ENCODE measurements around the gene YWHAE. TPM values are rescaled to one million over a fixed set of nuclear protein-coding genes. Genes with fewer than 3 reads are reported as not detected.
A peak's percentile ranks its signal among the peaks of the same experiment; 100 is the strongest.

YWHAE gene
- total and polyA plus RNA-seq, 2 experiments from 2014 or later = 287 to 599 TPM

- peaks cover 100% of the 10 kb centered on the region for H3K79me2 ChIP-seq (ENCODE audit: insufficient read depth)
- no peak overlapping the region for H3K27ac ChIP-seq
- peaks cover 30% of the 10 kb centered on the region for H3K4me1 ChIP-seq (ENCODE audit: insufficient read depth)
- H4K20me1 ChIP-seq (ENCODE audit: insufficient read depth) = peaks cover 79% of the 10 kb centered on the region
- 95 to 96% methylated on average over 2 of the region's 2 CpGs for WGBS, 2 experiments (ENCODE audit: low coverage in 1 of 2, low lambda C conversion rate in 2 of 2, missing lambda C conversion rate in 2 of 2)
- no peak overlapping the region for H2AFZ ChIP-seq
- H3K9ac ChIP-seq = no peak overlapping the region
- H3F3A ChIP-seq (ENCODE audit: insufficient read depth) = peaks cover 25% of the 10 kb centered on the region; the same call in 1 of the 2 replicates
- no peak overlapping the region for H3K4me3 ChIP-seq
- in situ Hi-C loops (cut with MboI) = no loop called here
- no peaks in the 10 kb centered on the region for H3K36me3 ChIP-seq (ENCODE audit: low read depth)
- TF ChIP-seq EZH2 (IDR thresholded peaks at IDR 0.05; ENCODE audit: insufficient read depth, poor library complexity, severe bottlenecking) (no peak), EZH2phosphoT487 (IDR thresholded peaks at IDR 0.05; ENCODE audit: insufficient read depth, low read depth) (no peak)
- H3K27me3 ChIP-seq (replicated peaks; ENCODE audit: insufficient read depth) = no peaks in the 10 kb centered on the region
- H3K9me2 ChIP-seq (ENCODE audit: insufficient read depth) = no peaks in the 10 kb centered on the region
- no peak for DNase-seq
- H3K9me3 ChIP-seq (ENCODE audit: low read depth) = no peaks in the 10 kb centered on the region
- H3K4me2 ChIP-seq (ENCODE audit: unreplicated experiment) = no peak overlapping the region
These were observed 13.8 kb downstream of the YWHAE start for GRCh38 chr17:1386265-1386664.

DNA sequence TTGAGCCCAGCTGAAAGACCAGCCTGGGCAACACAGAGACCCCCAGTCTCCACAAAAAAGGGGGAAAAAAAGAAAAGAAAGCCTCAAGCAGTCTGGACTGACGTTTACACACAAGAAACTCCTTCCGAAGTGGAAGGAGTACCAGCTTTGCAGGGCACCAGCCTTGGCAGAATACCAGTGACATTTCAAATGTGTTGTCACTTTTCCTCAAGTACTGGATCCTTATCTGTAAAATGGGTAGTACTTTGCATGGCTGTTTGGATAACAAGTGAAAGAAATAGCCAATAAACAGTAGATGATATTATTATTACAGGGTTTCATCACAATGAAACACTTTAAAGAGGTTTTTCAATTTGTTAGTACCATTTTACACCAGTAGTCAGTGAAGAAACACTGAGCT is 14.2 kb downstream of the YWHAE start:
- DNase-seq = no peak
- Histone ChIP-seq H2AFZ (no peak overlapping the region), H3K9me3 (ENCODE audit: low read depth) (no peaks in the 10 kb centered on the region), H3K36me3 (ENCODE audit: low read depth) (no peaks in the 10 kb centered on the region), H3K4me1 (ENCODE audit: insufficient read depth) (peaks cover 30% of the 10 kb centered on the region), H3K27me3 (replicated peaks; ENCODE audit: insufficient read depth) (no peaks in the 10 kb centered on the region), H3K79me2 (ENCODE audit: insufficient read depth) (peaks cover 100% of the 10 kb centered on the region), H3K4me3 (no peak overlapping the region), H3K9ac (no peak overlapping the region), H3K4me2 (ENCODE audit: unreplicated experiment) (no peak overlapping the region), H3K27ac (no peak overlapping the region), H3K9me2 (ENCODE audit: insufficient read depth) (no peaks in the 10 kb centered on the region), H4K20me1 (ENCODE audit: insufficient read depth) (peaks cover 79% of the 10 kb centered on the region), H3F3A (ENCODE audit: insufficient read depth) (peaks cover 22% of the 10 kb centered on the region; the same call in 1 of the 2 replicates)
- TF ChIP-seq EZH2 (IDR thresholded peaks at IDR 0.05; ENCODE audit: insufficient read depth, poor library complexity, severe bottlenecking) (no peak), EZH2phosphoT487 (IDR thresholded peaks at IDR 0.05; ENCODE audit: insufficient read depth, low read depth) (no peak)
- WGBS, 2 experiments (ENCODE audit: low coverage in 1 of 2, low lambda C conversion rate in 2 of 2, missing lambda C conversion rate in 2 of 2) = 46 to 47% methylated on average over 2 of the region's 2 CpGs
- in situ Hi-C loops (cut with MboI) = no loop called here

DNA sequence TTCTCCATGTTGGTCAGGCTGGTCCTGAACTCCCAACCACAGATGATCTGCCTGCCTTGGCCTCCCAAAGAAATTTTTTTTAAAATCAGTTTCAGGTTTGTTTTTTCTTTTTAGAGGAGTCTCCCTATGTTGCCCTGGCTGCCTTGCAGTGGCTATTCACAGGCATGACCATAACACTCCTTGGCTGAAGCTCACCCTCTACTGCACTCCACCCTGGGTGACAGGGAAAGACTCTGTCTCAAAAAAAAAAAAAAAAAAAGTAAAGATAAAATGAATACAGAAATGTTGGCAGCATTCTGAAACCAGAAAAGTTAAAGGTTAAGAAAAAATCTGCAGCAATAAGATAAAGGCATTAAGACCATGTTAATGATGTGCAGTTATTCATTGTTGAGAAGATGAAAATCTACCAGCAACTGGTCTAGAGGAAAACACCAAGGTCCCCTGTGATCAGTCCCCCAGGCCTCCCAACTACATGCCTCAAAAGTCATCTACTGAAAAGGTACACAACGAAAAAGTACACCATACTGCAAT is 15.1 kb downstream of the YWHAE start:
- no peak overlapping the region for H3K9ac ChIP-seq
- no peaks in the 10 kb centered on the region for H3K27me3 ChIP-seq (replicated peaks; ENCODE audit: insufficient read depth)
- H4K20me1 ChIP-seq (ENCODE audit: insufficient read depth) = peaks cover 79% of the 10 kb centered on the region
- no peaks in the 10 kb centered on the region for H3K36me3 ChIP-seq (ENCODE audit: low read depth)
- H3K4me1 ChIP-seq (ENCODE audit: insufficient read depth) = peaks cover 30% of the 10 kb centered on the region
- peak; percentile 49 for DNase-seq
- H3F3A ChIP-seq (ENCODE audit: insufficient read depth) = peaks cover 22% of the 10 kb centered on the region
- peaks cover 100% of the 10 kb centered on the region for H3K79me2 ChIP-seq (ENCODE audit: insufficient read depth)
- WGBS, 2 experiments (ENCODE audit: low coverage in 1 of 2, low lambda C conversion rate in 2 of 2, missing lambda C conversion rate in 2 of 2) = 39 to 44% methylated on average over 1 of the region's 1 CpG
- in situ Hi-C loops (cut with MboI) = no loop called here
- no peaks in the 10 kb centered on the region for H3K9me3 ChIP-seq (ENCODE audit: low read depth)
- no peak overlapping the region for H3K4me3 ChIP-seq
- peak overlapping the region; percentile 4; the same call in 1 of the 2 replicates for H3K27ac ChIP-seq
- H2AFZ ChIP-seq = no peak overlapping the region
- no peak overlapping the region for H3K4me2 ChIP-seq (ENCODE audit: unreplicated experiment)
- TF ChIP-seq EZH2phosphoT487 (IDR thresholded peaks at IDR 0.05; ENCODE audit: insufficient read depth, low read depth) (no peak), EZH2 (IDR thresholded peaks at IDR 0.05; ENCODE audit: insufficient read depth, poor library complexity, severe bottlenecking) (no peak)
- no peaks in the 10 kb centered on the region for H3K9me2 ChIP-seq (ENCODE audit: insufficient read depth)

DNA sequence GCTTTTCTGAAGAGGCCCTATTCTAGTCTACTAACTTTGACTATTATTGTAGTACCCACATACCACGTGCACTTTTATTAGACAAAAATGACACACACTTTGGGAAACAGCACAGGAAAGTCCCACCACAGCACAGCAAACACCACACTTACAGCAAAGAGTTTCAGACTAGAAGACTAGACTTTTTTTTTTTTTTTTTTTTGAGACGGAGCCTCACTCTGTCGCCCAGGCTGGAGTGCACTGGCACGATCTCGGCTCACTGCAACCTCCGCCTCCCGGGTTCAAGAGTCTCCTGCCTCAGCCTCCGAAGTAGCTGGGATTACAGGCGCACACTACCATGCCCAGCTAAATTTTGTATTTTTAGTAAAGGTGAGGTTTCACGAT is 20.1 kb downstream of the YWHAE start:
- Histone ChIP-seq H3K9ac (peak overlapping the region; percentile 10; the same call in 1 of the 2 replicates), H4K20me1 (ENCODE audit: insufficient read depth) (peaks cover 89% of the 10 kb centered on the region), H3K4me1 (ENCODE audit: insufficient read depth) (peaks cover 62% of the 10 kb centered on the region), H3K9me3 (ENCODE audit: low read depth) (no peaks in the 10 kb centered on the region), H3K27me3 (replicated peaks; ENCODE audit: insufficient read depth) (no peaks in the 10 kb centered on the region), H3K27ac (peak overlapping the region; percentile 31), H3F3A (ENCODE audit: insufficient read depth) (peaks cover 57% of the 10 kb centered on the region), H3K79me2 (ENCODE audit: insufficient read depth) (peaks cover 100% of the 10 kb centered on the region), H3K9me2 (ENCODE audit: insufficient read depth) (no peaks in the 10 kb centered on the region), H2AFZ (no peak overlapping the region), H3K4me3 (no peak overlapping the region), H3K36me3 (ENCODE audit: low read depth) (no peaks in the 10 kb centered on the region), H3K4me2 (ENCODE audit: unreplicated experiment) (peak overlapping the region; percentile 2)
- WGBS, 2 experiments (ENCODE audit: low coverage in 1 of 2, low lambda C conversion rate in 2 of 2, missing lambda C conversion rate in 2 of 2) = 42 to 47% methylated on average over 10 of the region's 10 CpGs
- peak; percentile 50 for DNase-seq
- TF ChIP-seq EZH2 (IDR thresholded peaks at IDR 0.05; ENCODE audit: insufficient read depth, poor library complexity, severe bottlenecking) (no peak), EZH2phosphoT487 (IDR thresholded peaks at IDR 0.05; ENCODE audit: insufficient read depth, low read depth) (no peak)
- in situ Hi-C loops (cut with MboI) = no loop called here

Measured in GM23248 (cell line).